ENCODE results near the gene PROM1. TPM values are rescaled to one million over a fixed set of nuclear protein-coding genes. Genes with fewer than 3 reads are reported as not detected.

The PROM1 gene, protein sequence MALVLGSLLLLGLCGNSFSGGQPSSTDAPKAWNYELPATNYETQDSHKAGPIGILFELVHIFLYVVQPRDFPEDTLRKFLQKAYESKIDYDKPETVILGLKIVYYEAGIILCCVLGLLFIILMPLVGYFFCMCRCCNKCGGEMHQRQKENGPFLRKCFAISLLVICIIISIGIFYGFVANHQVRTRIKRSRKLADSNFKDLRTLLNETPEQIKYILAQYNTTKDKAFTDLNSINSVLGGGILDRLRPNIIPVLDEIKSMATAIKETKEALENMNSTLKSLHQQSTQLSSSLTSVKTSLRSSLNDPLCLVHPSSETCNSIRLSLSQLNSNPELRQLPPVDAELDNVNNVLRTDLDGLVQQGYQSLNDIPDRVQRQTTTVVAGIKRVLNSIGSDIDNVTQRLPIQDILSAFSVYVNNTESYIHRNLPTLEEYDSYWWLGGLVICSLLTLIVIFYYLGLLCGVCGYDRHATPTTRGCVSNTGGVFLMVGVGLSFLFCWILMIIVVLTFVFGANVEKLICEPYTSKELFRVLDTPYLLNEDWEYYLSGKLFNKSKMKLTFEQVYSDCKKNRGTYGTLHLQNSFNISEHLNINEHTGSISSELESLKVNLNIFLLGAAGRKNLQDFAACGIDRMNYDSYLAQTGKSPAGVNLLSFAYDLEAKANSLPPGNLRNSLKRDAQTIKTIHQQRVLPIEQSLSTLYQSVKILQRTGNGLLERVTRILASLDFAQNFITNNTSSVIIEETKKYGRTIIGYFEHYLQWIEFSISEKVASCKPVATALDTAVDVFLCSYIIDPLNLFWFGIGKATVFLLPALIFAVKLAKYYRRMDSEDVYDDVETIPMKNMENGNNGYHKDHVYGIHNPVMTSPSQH
- 10 to 100 TPM; 31.9 to 44.8 (median 39.3) TPM for polyA plus RNA-seq (ENCODE audit: insufficient read length in 4 of 4)

DNA sequence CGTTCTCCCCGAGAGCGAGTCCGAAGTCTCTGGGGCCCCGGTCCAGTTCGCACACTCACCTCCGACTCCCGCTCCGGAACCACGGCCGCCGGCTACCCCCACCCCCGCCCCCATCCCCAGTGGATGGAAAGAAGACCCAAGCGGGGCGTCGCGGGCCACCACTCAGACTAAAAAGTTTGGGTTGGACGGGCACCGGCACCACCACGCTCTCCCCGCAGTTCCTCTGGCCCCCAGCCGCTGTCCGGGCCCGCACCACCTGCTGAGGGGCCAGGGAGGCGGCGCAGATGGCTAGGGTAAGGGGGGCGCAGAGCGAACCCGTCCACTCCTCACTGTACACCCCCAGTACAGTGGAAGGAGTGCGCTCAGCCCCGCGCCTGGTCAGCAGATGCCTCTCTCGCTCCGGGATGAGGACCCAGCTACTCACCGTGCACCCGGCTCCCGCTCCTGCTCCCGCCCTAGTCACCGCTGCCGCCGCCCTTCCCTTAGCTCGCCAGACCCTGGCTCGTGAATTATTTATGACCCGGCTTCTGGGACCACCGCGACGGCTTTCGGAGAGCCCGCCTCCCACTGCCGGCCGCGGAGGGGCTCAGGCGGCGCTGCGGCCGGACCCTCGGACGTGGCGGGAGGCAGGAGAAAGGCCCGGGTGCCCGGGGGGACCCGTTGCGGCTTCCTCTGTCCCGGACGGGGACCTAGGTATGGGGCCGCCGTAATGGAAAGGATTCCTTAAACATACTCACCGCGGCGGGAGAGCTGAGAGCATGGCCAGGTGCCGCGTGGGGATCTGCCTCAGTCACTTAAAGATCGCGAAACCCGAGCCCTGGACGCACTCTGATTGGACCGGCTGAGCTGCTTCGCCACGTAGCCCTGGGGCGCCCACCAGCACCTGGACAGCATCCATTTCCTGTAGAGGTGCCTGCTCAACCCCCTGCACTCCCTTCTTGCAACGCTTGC lies at the start of gene PROM1:
PROM1 (minus strand) TSS at position 783 of the 951 bp plus-strand sequence. CDS start 8,117 bp downstream, outside the sequence.
- peak in 2 of 4 donors; percentile 21 to 36 for DNase-seq (ENCODE audit: low read depth in 4 of 4, low spot score in 3 of 4)

DNA sequence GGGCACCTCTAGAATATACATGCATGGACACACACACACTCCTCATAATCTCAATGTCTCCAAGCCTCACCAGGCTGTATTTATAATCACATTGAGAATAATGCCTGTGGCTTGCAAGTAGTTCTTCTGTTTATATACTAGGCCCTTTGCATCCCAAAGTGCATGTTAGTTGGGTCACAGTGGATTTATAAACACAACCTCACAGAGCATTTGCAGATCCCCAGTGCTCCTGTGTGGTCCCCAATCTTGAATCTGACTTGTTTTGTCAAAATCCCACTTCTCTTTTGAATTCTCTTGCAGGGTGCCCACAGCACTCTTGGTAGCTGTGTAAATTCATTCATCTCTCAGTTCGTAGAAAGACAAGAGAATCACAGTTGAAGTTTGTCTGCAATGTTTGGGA lies 49.6 kb upstream of the PROM1 start:
- DNase-seq (ENCODE audit: low read depth in 4 of 4, low spot score in 3 of 4), result no peak

DNA sequence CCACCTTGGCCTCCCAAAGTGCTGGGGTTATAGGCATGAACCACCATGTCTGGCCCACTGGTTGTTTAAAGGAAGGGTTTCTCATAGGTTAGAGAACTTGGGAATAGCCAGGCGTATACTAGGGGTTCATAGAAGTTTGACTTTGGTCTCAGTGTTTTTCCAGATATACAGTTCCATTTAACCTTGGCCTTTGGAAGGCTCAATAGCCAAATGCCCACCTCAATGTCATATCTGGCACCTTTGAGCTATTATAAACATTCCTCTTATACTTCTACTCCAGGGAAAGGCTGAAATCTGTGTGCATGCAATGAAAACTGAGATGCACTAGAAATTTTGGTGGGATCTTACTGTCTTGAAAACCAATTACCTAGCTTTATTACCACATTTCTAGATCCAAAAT lies 47.5 kb upstream of the PROM1 start:
- DNase-seq (ENCODE audit: low read depth in 4 of 4, low spot score in 3 of 4), result no peak

DNA sequence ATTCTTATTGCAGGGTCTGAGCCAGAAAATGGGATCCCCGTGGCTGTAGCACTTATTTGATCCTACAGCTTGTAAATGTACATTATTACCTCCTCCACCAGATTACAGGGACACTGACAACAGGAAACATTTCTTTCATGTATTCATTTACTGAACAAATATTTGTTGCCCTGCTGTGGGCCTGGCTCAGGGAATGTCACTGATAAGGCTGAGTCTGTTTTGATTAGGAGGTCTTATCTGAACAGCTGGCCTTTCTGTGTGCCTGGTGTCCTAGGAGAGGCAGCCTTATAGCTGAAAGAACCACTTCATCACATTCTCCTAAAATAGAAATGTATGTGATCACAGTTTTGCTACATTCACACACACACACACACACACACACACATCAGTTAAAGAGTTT lies 45.5 kb upstream of the PROM1 start:
- no peak for DNase-seq (ENCODE audit: low read depth in 4 of 4, low spot score in 3 of 4)

DNA sequence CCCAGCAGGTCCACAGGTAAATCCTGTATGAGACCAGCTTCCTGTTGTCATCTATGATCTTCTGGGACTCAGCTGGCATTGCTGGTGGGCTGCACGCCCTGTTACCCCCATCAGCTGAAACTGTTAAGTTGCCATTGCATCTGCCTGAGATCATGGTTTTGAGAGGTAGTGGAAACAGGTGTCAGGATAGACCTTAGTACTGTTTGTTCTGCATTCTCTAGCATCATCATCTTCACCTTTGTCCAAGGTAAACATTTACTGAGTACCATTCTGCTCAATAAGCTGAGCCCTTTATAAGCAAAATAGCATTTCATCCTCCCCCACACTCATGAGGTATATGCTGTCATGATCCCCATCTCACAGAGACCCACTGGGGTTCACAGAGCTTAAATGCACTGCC lies 42.9 kb upstream of the PROM1 start:
- no peak for DNase-seq (ENCODE audit: low read depth in 4 of 4, low spot score in 3 of 4)

DNA sequence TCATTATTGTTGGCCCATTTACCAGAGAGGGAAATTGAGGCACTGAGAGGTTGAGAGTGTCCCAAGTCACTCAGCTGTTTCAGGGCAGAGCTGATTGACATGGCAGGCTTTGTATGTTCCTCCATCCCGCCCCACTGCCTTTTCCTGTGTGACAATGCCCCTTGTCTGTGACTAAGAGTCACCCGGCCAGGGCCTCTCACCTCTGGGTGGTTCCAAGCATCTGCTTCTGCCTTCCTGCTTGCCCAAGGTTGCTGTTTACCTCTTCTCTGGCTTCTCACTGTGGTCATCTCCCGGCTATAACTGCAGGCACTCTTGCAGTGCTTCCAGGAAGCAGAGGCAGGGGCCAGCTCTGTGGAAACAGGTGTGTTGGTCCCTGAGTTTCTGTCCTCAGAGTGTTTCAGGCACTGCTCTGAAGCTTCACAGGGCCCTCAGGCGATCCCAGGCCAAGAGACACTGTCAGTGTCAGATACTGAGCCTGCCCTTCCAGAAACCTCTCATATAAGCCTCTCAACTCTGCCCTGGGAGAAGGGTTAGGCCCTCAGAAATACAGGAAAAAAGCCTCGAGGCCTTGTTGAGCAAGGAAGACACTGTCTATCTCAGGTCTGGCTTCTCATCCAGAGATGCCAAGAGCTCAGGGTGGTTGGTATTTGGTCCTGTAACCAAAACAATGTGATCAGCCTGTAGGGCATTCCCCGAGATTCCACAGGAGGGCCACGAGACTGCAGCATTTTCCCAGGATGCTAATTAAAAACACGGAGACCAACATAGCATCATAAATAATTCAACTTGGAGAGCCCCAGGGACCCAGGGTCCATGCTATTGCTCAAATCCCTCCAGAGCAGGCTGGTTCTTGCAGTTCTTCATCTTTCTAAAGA lies 42.0 kb upstream of the PROM1 start:
- DNase-seq (ENCODE audit: low read depth in 4 of 4, low spot score in 3 of 4), result no peak

DNA sequence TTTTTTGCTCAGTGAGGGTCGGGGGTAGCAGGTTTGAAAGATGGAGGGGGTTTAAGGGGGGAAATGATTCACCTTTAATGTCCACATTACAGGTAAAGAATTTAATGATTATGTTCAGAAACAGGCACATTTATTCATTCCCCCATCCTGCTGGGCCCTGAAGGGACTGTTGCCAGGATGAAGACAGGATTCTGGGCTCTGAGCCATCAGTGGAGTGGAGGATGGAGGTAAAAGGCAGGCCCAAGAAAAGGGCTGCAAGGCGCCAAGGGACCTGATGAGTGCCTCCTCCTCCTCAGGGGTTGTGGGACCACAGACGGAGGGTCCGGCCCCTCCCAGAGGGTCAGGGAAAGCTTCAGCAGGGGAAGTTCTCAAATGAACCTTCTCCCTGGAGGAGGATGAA lies 40.4 kb upstream of the PROM1 start:
- DNase-seq (ENCODE audit: low read depth in 4 of 4, low spot score in 3 of 4), result no peak

DNA sequence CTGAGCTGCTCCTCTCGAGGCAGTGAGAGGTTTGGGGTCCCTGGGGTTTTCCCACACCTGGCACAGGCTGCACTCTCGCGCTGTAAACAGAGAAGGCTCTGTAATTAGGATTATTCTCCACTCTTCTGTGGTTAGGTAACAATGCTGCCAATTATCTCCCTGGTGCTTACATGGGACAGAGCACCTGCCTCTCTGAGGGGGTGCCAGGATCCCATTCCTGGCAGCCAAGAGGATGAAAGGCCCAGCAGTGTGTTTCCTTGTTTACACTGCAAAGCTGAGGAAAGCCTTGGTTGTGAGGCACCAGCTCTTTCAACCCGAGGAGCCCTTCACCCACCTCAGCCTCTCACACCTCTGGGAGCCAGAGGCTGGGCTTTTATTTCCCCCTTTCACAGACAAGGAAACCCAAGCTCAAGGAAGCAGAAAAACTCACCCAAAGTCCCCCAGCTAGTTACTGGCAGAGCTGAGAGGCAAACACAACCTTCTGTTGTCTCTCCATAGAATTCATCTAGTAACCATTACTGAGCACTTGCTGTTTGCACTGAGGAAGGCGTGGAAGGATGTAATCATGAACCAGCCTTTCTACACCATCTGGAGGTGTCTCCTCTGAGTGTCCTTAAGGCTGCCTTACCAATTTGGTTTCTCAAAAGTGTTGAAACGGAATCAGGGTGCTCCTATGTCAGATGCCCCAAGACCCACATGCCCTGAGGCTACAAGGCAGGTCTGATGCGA lies 39.7 kb upstream of the PROM1 start:
- DNase-seq (ENCODE audit: low read depth in 4 of 4, low spot score in 3 of 4), result no peak

DNA sequence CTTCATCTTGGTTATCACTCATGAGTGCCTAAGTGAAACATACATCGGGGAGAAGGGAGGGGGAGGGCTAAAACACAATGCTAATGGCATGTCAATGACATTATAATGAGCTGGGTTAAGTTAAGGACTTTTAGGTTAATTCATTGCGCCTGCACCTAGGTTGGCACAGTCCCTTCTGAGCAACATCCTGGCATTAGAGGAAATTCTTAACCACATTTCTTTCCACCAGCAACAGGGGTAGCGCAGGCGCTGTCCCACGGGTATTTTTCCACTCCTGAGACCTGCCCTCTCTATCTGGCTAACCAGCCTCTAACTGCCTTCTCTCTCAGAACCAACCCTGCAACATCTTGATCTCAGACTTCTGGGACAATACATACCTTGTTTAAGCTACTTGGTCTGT lies 39.0 kb upstream of the PROM1 start:
- DNase-seq (ENCODE audit: low read depth in 4 of 4, low spot score in 3 of 4), result no peak

DNA sequence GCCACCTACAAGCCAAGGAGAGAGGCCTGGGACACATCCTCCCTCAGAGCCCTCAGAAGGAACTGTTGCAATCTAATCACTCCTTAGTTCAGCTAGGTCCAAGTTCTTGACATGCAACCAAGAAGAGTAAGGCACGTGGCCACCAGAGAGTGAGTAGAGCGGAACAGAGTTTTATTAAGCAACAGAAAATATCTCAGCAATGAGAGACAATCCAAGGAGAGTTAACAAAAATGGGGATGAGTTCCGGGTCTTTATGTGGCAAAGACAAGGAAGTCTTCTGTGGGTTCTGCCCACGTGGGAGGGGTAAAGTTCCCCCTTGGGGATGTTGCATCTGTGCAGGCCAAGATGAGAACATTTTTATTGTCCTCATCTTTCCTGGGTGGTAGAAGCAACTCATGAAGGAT lies 38.5 kb upstream of the PROM1 start:
- no peak for DNase-seq (ENCODE audit: low read depth in 4 of 4, low spot score in 3 of 4)

DNA sequence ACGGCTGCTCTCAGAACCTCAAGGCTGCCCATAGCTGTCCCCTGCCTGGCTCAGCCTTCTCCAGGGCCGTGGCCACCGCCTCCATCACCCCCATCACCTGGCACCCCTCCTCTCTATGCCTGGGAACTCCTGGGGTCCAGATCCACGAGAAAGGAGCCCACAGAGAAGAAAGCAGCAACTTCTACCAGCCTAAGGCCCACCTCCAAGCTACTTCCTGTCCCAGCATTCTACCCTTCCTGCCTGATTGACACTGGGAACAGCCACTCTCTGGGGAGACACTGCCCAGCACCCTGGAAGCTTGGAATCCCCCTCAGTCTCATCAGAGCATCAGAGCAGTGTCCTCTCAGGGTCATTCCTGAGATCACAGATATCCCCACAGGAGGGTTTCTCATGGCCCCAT lies 36.9 kb upstream of the PROM1 start:
- DNase-seq (ENCODE audit: low read depth in 4 of 4, low spot score in 3 of 4), result no peak

DNA sequence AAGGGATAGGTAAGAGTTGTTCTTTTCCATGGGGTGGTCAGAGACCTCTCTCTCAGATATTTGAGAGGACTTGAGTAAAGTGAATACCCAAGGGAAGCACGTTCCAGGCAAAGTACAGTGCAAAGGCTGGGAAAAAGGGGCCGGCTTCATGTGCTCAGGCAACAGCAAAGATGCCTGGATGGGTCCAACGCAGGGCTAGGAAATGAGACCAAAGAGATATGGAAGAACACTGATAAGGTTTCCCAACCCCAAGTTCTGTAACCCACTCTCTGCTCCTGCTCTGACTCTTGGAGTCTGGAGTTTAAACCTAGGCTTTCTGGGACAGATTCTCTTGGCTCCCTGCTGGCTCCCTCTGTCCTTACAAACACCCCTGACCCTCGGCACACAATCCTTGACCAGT lies 36.2 kb upstream of the PROM1 start:
- no peak for DNase-seq (ENCODE audit: low read depth in 4 of 4, low spot score in 3 of 4)

DNA sequence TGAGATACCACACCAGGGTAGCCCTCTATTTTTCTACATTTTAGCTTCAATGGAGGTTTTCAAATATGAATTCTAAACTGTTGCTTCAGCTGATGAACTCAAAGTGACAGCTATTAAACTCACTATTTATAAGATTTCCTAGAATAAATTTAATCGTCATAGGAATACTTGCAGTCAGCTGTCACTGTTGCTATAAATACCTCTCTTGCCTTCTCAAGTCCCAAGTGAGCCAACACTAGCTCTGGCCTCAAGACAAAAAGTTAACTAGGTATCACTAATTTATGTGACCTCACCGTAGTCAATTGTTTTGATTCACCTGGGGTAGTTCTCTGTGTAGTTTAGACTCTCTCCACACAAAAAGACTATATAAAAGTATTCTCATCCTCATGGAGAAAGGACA lies 34.3 kb upstream of the PROM1 start:
- no peak for DNase-seq (ENCODE audit: low read depth in 4 of 4, low spot score in 3 of 4)

DNA sequence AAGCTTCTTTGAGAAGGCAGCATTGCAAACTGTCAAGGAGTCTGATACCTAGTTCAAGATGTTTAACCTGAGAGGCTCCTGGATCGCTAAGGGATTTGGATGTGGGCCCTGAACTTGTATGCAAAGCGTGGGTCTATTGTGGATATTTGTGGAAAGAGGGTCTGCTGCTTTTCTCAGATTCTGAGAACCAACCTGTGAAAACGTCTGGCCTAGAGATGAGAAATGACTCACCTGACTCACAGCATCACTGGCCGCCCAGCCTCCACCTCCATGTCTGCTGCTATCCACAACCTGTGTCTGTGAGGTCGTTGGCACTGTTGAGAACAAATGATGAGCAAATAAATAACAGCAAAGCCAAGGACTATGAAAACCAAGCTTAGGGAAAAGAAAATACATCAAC lies 33.3 kb upstream of the PROM1 start:
- no peak for DNase-seq (ENCODE audit: low read depth in 4 of 4, low spot score in 3 of 4)

DNA sequence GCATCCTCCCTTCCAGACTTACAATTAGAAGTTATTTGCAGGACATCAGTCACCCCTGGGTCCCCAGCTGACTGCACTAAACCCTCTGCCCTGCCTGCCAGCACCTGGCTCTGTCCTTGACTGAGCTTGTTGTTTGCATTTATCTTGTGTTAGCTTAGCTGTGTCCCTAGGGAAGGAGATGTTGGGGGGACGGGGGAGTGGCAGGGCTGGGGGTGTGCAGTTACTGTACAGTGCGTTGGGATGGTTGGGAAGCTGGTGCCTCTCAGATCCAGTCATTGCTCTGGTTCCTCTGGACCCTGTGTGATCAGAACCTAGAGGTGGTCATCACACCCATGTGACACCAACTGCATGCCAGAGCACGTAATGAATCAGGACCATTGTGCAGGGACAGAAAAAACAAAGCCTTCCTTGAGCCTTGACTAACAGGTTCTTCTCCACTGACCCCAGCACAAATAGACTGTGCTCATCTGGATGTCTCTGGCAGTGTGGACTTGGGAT lies 32.7 kb upstream of the PROM1 start:
- no peak for DNase-seq (ENCODE audit: low read depth in 4 of 4, low spot score in 3 of 4)

DNA sequence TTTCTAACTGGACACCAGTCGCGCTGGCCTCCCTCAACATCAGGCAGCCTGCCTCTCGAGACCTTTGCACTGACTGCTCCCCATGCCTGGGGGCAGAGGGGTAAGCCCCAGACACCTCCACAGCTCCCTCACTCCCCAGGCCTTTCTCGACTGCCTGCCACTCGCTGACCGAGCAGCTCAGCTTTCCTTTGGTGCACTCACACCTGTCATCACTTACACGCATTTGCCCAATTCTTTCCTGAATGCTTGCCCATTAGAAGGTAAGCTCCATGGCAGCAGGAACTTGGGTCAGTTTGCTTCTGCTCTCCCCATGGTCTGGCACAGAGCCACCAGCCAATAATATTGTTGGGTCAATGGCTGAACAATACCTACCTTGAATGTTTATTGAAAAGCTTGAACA lies 32.2 kb upstream of the PROM1 start:
- no peak for DNase-seq (ENCODE audit: low read depth in 4 of 4, low spot score in 3 of 4)

DNA sequence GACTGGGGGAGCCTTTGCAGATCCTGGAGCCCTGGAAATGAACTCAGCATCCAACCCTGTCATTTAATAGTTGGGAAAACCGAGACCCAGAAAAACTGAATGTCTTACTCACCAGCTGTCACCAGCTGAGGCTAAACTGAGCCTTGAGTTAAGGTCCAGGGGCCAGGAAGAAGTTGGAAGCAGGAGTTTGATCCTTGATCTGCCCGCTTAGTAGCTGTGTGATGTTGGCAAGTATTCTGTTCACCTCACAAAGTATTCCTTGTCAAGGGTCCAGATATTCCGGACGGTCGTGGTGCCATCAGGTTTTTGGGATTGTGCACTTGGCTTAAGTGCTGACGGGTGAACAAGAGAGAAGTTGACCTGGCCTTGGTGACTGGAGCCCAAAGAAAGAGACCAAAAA lies 30.7 kb upstream of the PROM1 start:
- no peak for DNase-seq (ENCODE audit: low read depth in 4 of 4, low spot score in 3 of 4)

DNA sequence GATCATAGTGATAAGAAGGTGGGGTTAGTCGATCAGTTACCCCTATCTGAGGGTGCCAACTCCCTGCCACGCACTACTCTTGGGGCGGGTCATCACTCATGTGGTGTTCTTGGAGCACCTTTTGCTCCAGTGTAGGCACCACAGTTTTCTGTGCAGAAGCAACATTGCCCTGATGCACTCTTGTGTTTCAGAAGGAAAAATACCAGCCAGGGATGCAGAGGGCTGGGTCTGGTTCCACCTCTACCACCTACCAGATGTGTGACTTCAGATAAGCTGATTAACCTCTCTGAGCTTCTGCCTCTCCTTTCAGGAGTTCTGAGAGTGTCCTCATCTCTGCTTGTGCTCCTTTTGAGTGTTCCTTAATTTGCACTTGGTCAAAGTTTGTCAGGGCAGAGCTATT lies 29.9 kb upstream of the PROM1 start:
- DNase-seq (ENCODE audit: low read depth in 4 of 4, low spot score in 3 of 4), result no peak

DNA sequence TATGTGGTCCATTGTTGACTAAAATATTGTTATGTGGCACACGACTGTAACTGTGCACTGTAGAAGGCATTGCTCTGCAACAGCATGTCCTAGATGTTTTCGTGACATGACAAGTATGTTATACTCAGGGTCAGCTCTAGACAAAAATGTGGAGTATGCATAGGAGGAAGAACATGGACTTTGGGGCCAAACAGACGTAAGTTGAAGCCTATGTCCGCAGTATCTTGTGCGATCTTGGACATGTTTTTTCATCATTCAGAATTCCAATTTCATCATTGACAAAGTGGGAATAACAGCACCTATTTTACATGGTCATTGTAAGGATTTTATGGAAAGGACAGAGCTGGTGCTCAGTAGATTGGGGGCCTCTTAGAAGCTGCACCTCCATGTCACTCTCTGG lies 27.7 kb upstream of the PROM1 start:
- no peak for DNase-seq (ENCODE audit: low read depth in 4 of 4, low spot score in 3 of 4)
